ENCODE data around the gene RGCC. TPM values are rescaled to one million over a fixed set of nuclear protein-coding genes. Genes with fewer than 3 reads are reported as not detected.
A peak's percentile ranks its signal among the peaks of the same experiment; 100 is the strongest.

The RGCC gene
- total and polyA plus RNA-seq, 7 experiments from 2014 or later = 45.9 to 402 (median 197) TPM

DNA sequence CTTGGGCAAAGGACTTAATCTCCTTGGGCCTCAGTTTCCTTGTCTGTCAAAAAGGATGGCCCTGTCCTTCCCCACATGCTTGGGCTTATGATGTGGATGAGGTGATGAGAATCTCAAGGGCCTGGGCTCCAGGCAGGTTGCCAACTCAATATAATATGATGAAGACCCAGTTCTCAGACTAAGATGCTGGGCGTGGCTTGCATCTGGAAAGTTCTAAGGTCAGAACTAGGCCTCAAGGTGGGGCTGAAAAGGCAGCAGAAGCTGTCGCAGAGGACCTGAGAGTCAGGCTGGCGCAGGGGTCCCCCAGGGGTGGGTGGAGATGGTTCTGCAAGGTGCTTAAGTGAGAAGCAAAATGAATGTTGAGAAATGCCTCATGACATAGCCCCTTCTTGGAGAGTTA lies 58.8 kb downstream of the RGCC start:
- DNase-seq = no peak
- Histone ChIP-seq H3K4me3 (ENCODE audit: low read length) (no peak overlapping the region), H3K27ac (ENCODE audit: low read depth, low read length) (no peak overlapping the region), H3K9me3 (ENCODE audit: control insufficient read depth in 2 of 3, low read length in 3 of 3) (no peaks in the 10 kb centered on the region), H3K4me1 (ENCODE audit: control insufficient read depth in 2 of 2, insufficient read depth in 2 of 2, low read length in 2 of 2) (no peaks in the 10 kb centered on the region), H3K27me3 (ENCODE audit: control insufficient read depth in 2 of 2, insufficient read depth in 2 of 2, low read length in 2 of 2) (no peaks in the 10 kb centered on the region), H3K36me3 (ENCODE audit: control insufficient read depth in 2 of 3, insufficient read depth in 3 of 3, low read length in 3 of 3) (no peaks in the 10 kb centered on the region)
- no peak for ATAC-seq
- Mint-ChIP-seq H3K27ac (peak overlapping the region in 1 of 9 donors; percentile 48), H3K4me3 (no peak overlapping the region), H3K4me1 (peaks cover 0 to 11% (median 0%) of the 10 kb centered on the region in 7 donors), H3K36me3 (peaks cover 0 to 4% (median 0%) of the 10 kb centered on the region in 5 donors), H3K9me3 (peaks cover 0 to 9% (median 0%) of the 10 kb centered on the region in 11 donors), H3K27me3 (peaks cover 0 to 2% (median 0%) of the 10 kb centered on the region in 5 donors)
- ChIA-PET POLR2A (no interaction called here), CTCF (interaction anchor here (1.0 kb wide), 1 partner anchor 27 kb away, joined by 3 read pairs; no protein-coding TSS in a partner anchor)
- intact Hi-C loops (cut with micrococcal nuclease) = no loop called here

DNA sequence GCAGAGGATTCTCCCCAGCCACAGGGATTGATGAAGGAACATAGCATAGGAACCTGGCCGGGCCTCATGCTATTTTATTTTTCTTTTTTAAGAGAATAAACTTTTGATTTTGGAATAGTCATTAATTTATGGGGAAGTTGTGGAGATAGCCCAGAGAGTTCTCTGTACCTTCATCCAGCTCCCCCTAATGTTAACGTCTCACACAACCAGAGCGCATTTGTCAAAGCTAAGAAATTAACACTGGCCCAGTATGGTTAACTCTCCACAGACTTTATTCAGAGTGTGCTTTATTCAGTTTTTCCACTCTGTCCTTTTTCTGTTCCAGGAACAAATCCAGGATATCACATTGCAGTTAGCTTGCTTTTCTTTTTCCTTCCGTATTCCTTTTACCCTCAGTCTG lies 59.4 kb downstream of the RGCC start:
- H3K4me1 ChIP-seq (ENCODE audit: control insufficient read depth in 2 of 2, insufficient read depth in 2 of 2, low read length in 2 of 2) = no peaks in the 10 kb centered on the region
- CTCF ChIA-PET = interaction anchor here (1.2 kb wide), 1 partner anchor 14 kb away, joined by 5 read pairs; no protein-coding TSS in a partner anchor
- Mint-ChIP-seq H3K4me1 (peaks cover 0 to 11% (median 0%) of the 10 kb centered on the region in 7 donors), H3K27me3 (no peaks in the 10 kb centered on the region), H3K4me3 (no peak overlapping the region), H3K27ac (peak overlapping the region in 1 of 9 donors; percentile 48), H3K36me3 (peaks cover 0 to 4% (median 0%) of the 10 kb centered on the region in 5 donors), H3K9me3 (peaks cover 0 to 9% (median 0%) of the 10 kb centered on the region in 11 donors)
- H3K27ac ChIP-seq (ENCODE audit: low read depth, low read length) = no peak overlapping the region
- no peaks in the 10 kb centered on the region for H3K9me3 ChIP-seq (ENCODE audit: control insufficient read depth in 2 of 3, low read length in 3 of 3)
- no peaks in the 10 kb centered on the region for H3K27me3 ChIP-seq (ENCODE audit: control insufficient read depth in 2 of 2, insufficient read depth in 2 of 2, low read length in 2 of 2)
- DNase-seq (no peak), ATAC-seq (no peak)
- H3K36me3 ChIP-seq (ENCODE audit: control insufficient read depth in 2 of 3, insufficient read depth in 3 of 3, low read length in 3 of 3) = no peaks in the 10 kb centered on the region
- POLR2A ChIA-PET = interaction anchor here (0.8 kb wide), 1 partner anchor 30 kb away, joined by 4 read pairs; no protein-coding TSS in a partner anchor
- intact Hi-C loops (cut with micrococcal nuclease) = no loop called here
- no peak overlapping the region for H3K4me3 ChIP-seq (ENCODE audit: low read length)

DNA sequence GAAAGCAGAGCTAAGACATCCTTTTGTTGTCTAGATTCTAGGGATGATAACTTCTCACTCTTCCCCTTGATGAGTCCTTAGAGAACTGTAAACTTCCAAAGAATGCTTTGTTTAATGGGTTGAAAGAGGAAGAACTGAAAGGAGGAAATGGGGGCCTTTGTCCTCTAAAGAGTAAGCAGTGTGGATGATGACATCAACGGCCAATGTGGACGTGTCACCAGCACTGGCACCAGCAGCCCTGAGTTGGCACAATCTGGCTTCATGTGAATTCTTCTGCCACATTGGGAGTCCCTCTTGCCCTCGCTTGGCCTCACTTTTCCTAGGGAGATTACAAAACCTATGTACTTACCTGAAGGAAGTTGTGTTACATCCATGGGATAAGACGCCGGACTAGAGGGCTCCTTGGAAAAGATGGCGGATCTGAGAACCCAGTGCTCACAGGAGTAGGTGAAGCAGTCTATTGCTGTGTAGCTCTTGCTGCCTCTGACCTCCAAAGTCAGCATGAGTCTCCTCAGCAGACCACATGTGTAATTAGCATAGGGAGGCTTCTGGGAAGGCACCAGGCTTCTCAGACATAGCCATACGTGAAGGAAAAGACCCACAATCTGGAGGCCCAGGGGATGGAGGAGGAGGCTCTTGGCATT lies 62.8 kb downstream of the RGCC start:
- peaks cover 0 to 4% (median 0%) of the 10 kb centered on the region in 5 donors for H3K36me3 Mint-ChIP-seq
- H3K27me3 Mint-ChIP-seq = no peaks in the 10 kb centered on the region
- no peaks in the 10 kb centered on the region for H3K36me3 ChIP-seq (ENCODE audit: control insufficient read depth in 2 of 3, insufficient read depth in 3 of 3, low read length in 3 of 3)
- peaks cover 0 to 9% (median under 1%) of the 10 kb centered on the region in 11 donors for H3K9me3 Mint-ChIP-seq
- ATAC-seq (peak; percentile 80), DNase-seq (no peak)
- H3K4me1 ChIP-seq (ENCODE audit: control insufficient read depth in 2 of 2, insufficient read depth in 2 of 2, low read length in 2 of 2) = no peaks in the 10 kb centered on the region
- ChIA-PET POLR2A (no interaction called here), CTCF (no interaction called here)
- H3K4me3 ChIP-seq (ENCODE audit: low read length) = no peak overlapping the region
- H3K4me1 Mint-ChIP-seq = peaks cover 0 to 11% (median under 1%) of the 10 kb centered on the region in 7 donors
- no peak overlapping the region for H3K4me3 Mint-ChIP-seq
- intact Hi-C loops (cut with micrococcal nuclease) = no loop called here
- no peaks in the 10 kb centered on the region for H3K9me3 ChIP-seq (ENCODE audit: control insufficient read depth in 2 of 3, low read length in 3 of 3)
- peak overlapping the region in 1 of 9 donors; percentile 4 for H3K27ac Mint-ChIP-seq
- no peaks in the 10 kb centered on the region for H3K27me3 ChIP-seq (ENCODE audit: control insufficient read depth in 2 of 2, insufficient read depth in 2 of 2, low read length in 2 of 2)
- no peak overlapping the region for H3K27ac ChIP-seq (ENCODE audit: low read depth, low read length)

Other genes starting within 250 kb of the RGCC start
- 10 to 100 TPM; 21.7 to 38.2 (median 30.9) TPM for gene MTRF1, start 194.0 kb upstream of the RGCC start, total RNA-seq
- 10 to 100 TPM; 11.8 to 16.6 TPM for gene MTRF1, start 194.0 kb upstream of the RGCC start, polyA plus RNA-seq
- gene NAA16, start 146.3 kb upstream of the RGCC start, total RNA-seq = 10 to 100 TPM; 30.6 to 99.6 (median 90.4) TPM
- gene NAA16, start 146.3 kb upstream of the RGCC start, polyA plus RNA-seq = 10 to 100 TPM; 15.8 to 35.7 TPM

Data from naive thymus-derived CD4-positive, alpha-beta T cell (primary cell).